HCT116 (cell line): ENCODE results near the gene OLFML1. TPM values are rescaled to one million over a fixed set of nuclear protein-coding genes. Genes with fewer than 3 reads are reported as not detected.

Experiments
- ATAC-seq: fragments of 200-7000 bp; cut with Tn5 transposase; 2 replicates; pipeline ENCODE4 v1.9.1; 2020; ENCODE audit warnings: mild to moderate bottlenecking, moderate library complexity
- BruUV-seq: library from RNA; stranded (reverse); fragments of 400-500 nt; replicated peaks from 2 replicates; lab custom pipeline; 2021; lab: Mats Ljungman, UMichigan
- CTCF ChIA-PET: fragments of 300-600 bp; sonication (Branson Sonifier 250); formaldehyde crosslinking; loops from one replicate; lab custom pipeline; 2021; ENCODE audit warnings: antibody characterized with exemption; lab: Charles Lee
- POLR2A ChIA-PET: fragments of 300-600, 350-600 bp; sonication (Branson Sonifier 250); formaldehyde crosslinking; loops from one replicate; lab custom pipeline; 2021; ENCODE audit warnings: antibody characterized with exemption; lab: Charles Lee
- RAD21 ChIA-PET, 2 experiments: fragments of 300-600 bp; sonication (Branson Sonifier 250); formaldehyde crosslinking; loops; one replicate each; lab custom pipeline; 2023; ENCODE audit warnings: low total read pairs in 2 of 2; ENCODE audit not compliant: uncharacterized antibody in 2 of 2, unreplicated experiment in 2 of 2, low non-redundant PET in 1 of 2; lab: Charles Lee
- DNase-seq: peaks from one replicate; pipeline ENCODE4 v3.0.0-alpha.2; 2010; ENCODE audit warnings: low read depth, low spot score
- H2AFZ ChIP-seq: fragments of 200-600 bp; shearing (Covaris generic), sonication (generic); 2 replicates; pipeline ENCODE4 v1.6.1; 2017; ENCODE audit warnings: low read depth, mixed run types, mixed read lengths, antibody characterized with exemption, low read length; ENCODE audit not compliant: poor library complexity, severe bottlenecking
- H3K27ac ChIP-seq: 2 replicates; pipeline ENCODE4 v1.5.1; 2012; ENCODE audit warnings: low read depth, low read length
- H3K27me3 ChIP-seq: fragments of 200-600 bp; sonication (generic); 2 replicates; pipeline ENCODE4 v1.6.1; 2016; ENCODE audit warnings: mixed run types, low read length, mixed read lengths; ENCODE audit not compliant: insufficient read depth
- H3K36me3 ChIP-seq, 2 experiments: fragments of 200-500 bp in 1 of 2; fragments of 200-600 bp in 1 of 2; sonication (Bioruptor generic) in 1 of 2; sonication (generic) in 1 of 2; 2 replicates each; pipeline versions ENCODE4 v1.5.1 to v1.6.1; 2014 to 2016; ENCODE audit warnings: low read length in 2 of 2, inconsistent platforms in 1 of 2, mixed read lengths in 1 of 2, mixed run types in 1 of 2; ENCODE audit not compliant: insufficient read depth in 2 of 2, control insufficient read depth in 1 of 2
- H3K4me1 ChIP-seq, 2 experiments: fragments of 200-600 bp in 1 of 2; sonication (generic) in 1 of 2; 2 replicates each; pipeline versions ENCODE4 v1.5.1 to v1.6.1; 2012 to 2017; ENCODE audit warnings: low read length in 2 of 2, inconsistent platforms in 1 of 2, mild to moderate bottlenecking in 1 of 2, mixed read lengths in 1 of 2, mixed run types in 1 of 2, moderate library complexity in 1 of 2; ENCODE audit not compliant: insufficient read depth in 2 of 2, control insufficient read depth in 1 of 2
- H3K4me2 ChIP-seq: fragments of 200-600 bp; sonication (generic); 2 replicates; pipeline ENCODE4 v1.6.1; 2017; ENCODE audit warnings: mixed run types, low read length, mixed read lengths
- H3K4me3 ChIP-seq, 2 experiments: fragments of 200-600 bp in 1 of 2; sonication (generic) in 1 of 2; replicated peaks in 1 of 2; 2 replicates each; pipeline ENCODE4 v1.5.1; 2011 to 2016; ENCODE audit warnings: low read length in 2 of 2, control low read depth in 1 of 2, low read depth in 1 of 2, mild to moderate bottlenecking in 1 of 2, mixed read lengths in 1 of 2, mixed run types in 1 of 2
- H3K79me2 ChIP-seq: fragments of 200-600 bp; sonication (generic); 2 replicates; pipeline ENCODE4 v1.6.1; 2017; ENCODE audit warnings: mild to moderate bottlenecking, mixed run types, low read length, moderate library complexity, mixed read lengths; ENCODE audit not compliant: insufficient read depth
- H3K9ac ChIP-seq: fragments of 200-600 bp; sonication (generic); 2 replicates; pipeline ENCODE4 v1.6.1; 2016; ENCODE audit warnings: low read length, mixed read lengths
- H3K9me2 ChIP-seq: fragments of 200-600 bp; sonication (generic), shearing (Covaris generic); 2 replicates; pipeline ENCODE4 v1.6.1; 2017; ENCODE audit warnings: mixed run types, mild to moderate bottlenecking, moderate library complexity; ENCODE audit not compliant: insufficient read depth
- H3K9me3 ChIP-seq, 2 experiments: fragments of 200-500 bp in 1 of 2; fragments of 200-600 bp in 1 of 2; sonication (Bioruptor generic) in 1 of 2; sonication (generic) in 1 of 2; 2 replicates each; pipeline ENCODE4 v1.6.1; 2014 to 2017; ENCODE audit warnings: low read length in 2 of 2, mixed read lengths in 2 of 2, inconsistent platforms in 1 of 2, low read depth in 1 of 2, mild to moderate bottlenecking in 1 of 2, mixed run types in 1 of 2, moderate library complexity in 1 of 2; ENCODE audit not compliant: control insufficient read depth in 1 of 2, insufficient read depth in 1 of 2
- H4K20me1 ChIP-seq: fragments of 200-600 bp; sonication (generic), shearing (Covaris generic); 2 replicates; pipeline ENCODE4 v1.6.1; 2017; ENCODE audit warnings: mixed run types, mild to moderate bottlenecking, moderate library complexity; ENCODE audit not compliant: insufficient read depth
- CEBPB ChIP-seq: IDR thresholded peaks from 2 replicates; pipeline ENCODE4 v1.6.1; 2012; ENCODE audit warnings: low read depth
- FOSL1 ChIP-seq: IDR thresholded peaks from 2 replicates; pipeline ENCODE4 v1.6.1; 2012; ENCODE audit warnings: low read depth
- JUND ChIP-seq: IDR thresholded peaks from 2 replicates; pipeline ENCODE4 v1.6.1; 2012
- RAD21 ChIP-seq: IDR thresholded peaks from 2 replicates; pipeline ENCODE4 v1.6.1; 2012; ENCODE audit warnings: low read depth, mild to moderate bottlenecking
- SIN3A ChIP-seq: IDR thresholded peaks from 2 replicates; pipeline ENCODE4 v1.6.1; 2012; ENCODE audit warnings: low read depth
- intact Hi-C: fragments of 100-400 bp; cut with micrococcal nuclease; formaldehyde crosslinking; loops from 2 replicates; pipeline ENCODE4 v1.10.0; 2022
- total RNA-seq: library from RNA; stranded (reverse); gene quantifications from one replicate; pipeline ENCODE4 v1.2.1, GENCODE V29; 2021; ENCODE audit not compliant: unreplicated experiment

The OLFML1 gene
- total RNA-seq, 1 experiment from 2014 or later: not detected

GRCh38 chr11:7490054-7490453 lies 4.7 kb downstream of the OLFML1 start:
- intact Hi-C loops: no loop called here
- ATAC-seq: no peak
- H3K4me2 ChIP-seq: no peak overlapping the region
- POLR2A ChIA-PET: no interaction called here
- no peaks in the 10 kb centered on the region for H3K4me1 ChIP-seq
- no peak overlapping the region for H3K27ac ChIP-seq
- H3K9me2 ChIP-seq: no peaks in the 10 kb centered on the region
- TF ChIP-seq SIN3A (no peak), FOSL1 (no peak), CEBPB (no peak), RAD21 (no peak), JUND (no peak)
- TF ChIP-seq, all 23 proteins: peak for 0
- ChIA-PET CTCF (no interaction called here), RAD21 (no interaction called here)
- no peaks in the 10 kb centered on the region for H3K36me3 ChIP-seq
- H3K79me2 ChIP-seq: no peaks in the 10 kb centered on the region
- no peaks in the 10 kb centered on the region for H3K9me3 ChIP-seq
- no peak overlapping the region for H3K4me3 ChIP-seq
- H3K27me3 ChIP-seq: peaks cover 51% of the 10 kb centered on the region
- no peaks in the 10 kb centered on the region for H4K20me1 ChIP-seq
- H2AFZ ChIP-seq: no peak overlapping the region
- DNase-seq: no peak
- BruUV-seq: no TSS peak
- no peak overlapping the region for H3K9ac ChIP-seq

GRCh38 chr11:7490535-7490934 lies 5.2 kb downstream of the OLFML1 start:
- Histone ChIP-seq H3K9me2 (no peaks in the 10 kb centered on the region), H3K27me3 (peaks cover 51% of the 10 kb centered on the region), H3K4me1 (no peaks in the 10 kb centered on the region), H3K79me2 (no peaks in the 10 kb centered on the region), H3K27ac (no peak overlapping the region), H2AFZ (no peak overlapping the region), H3K36me3 (no peaks in the 10 kb centered on the region), H3K9ac (no peak overlapping the region), H4K20me1 (no peaks in the 10 kb centered on the region), H3K4me3 (no peak overlapping the region), H3K9me3 (no peaks in the 10 kb centered on the region), H3K4me2 (no peak overlapping the region)
- no peak for ATAC-seq
- ChIA-PET CTCF (no interaction called here), RAD21 (no interaction called here), POLR2A (no interaction called here)
- intact Hi-C loops: no loop called here
- TF ChIP-seq CEBPB: no peak
- BruUV-seq: no TSS peak
- no peak for DNase-seq
